Fibroblast of skin of left quadriceps (primary cell): ENCODE data around the gene GAGE10.

Experiments used
- DNase-seq, 2 experiments: peaks; one replicate each; pipeline ENCODE4 v3.0.0-alpha.2; 2013; ENCODE audit warnings: low read depth in 2 of 2

The GAGE10 gene, protein sequence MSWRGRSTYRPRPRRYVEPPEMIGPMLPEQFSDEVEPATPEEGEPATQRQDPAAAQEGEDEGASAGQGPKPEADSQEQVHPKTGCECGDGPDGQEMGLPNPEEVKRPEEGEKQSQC

DNA sequence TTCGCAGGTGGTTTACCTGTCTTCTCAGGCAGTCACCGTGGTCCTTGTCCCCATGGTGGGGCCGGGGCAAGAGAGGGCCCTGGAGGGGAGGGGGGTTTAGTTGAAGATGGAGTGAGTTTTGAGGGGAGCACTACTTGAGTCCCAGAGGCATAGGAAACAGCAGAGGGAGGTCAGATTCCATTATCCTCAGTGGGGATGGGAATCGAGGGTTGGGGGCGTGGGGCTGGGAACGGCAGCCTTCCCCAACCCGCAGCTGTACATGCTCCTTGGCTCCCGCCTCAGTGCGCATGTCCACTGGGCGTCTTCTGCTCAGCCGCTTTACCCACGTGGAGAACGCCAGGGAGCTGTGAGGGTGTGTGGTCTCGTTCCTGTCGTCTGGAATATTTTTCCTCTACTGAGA is at the start of gene GAGE10:
TSS of gene GAGE10 (plus strand) at position 301 of the 400 bp plus-strand sequence. CDS start 1,214 bp downstream, outside the sequence.
- no peak for DNase-seq

DNA sequence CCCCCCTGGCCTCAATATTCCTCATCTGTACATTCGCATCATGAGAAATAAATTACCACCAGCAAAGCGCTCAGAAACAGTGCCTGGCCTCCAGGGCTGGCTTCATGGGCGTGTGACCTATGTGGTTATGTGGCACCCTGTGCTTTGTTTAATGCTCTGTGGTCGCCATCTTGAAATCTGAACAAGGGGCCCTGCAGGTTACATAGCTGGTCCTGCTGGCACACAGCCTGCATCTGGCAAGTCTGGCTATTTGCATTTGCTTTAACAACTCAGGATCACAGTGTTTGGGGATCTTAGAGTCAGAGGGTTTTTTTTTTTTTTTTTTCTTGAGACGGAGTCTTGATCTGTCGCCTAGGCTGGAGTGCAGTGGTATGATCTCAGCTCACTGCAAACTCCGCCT is 48.8 kb upstream of the GAGE10 start:
- no peak for DNase-seq

DNA sequence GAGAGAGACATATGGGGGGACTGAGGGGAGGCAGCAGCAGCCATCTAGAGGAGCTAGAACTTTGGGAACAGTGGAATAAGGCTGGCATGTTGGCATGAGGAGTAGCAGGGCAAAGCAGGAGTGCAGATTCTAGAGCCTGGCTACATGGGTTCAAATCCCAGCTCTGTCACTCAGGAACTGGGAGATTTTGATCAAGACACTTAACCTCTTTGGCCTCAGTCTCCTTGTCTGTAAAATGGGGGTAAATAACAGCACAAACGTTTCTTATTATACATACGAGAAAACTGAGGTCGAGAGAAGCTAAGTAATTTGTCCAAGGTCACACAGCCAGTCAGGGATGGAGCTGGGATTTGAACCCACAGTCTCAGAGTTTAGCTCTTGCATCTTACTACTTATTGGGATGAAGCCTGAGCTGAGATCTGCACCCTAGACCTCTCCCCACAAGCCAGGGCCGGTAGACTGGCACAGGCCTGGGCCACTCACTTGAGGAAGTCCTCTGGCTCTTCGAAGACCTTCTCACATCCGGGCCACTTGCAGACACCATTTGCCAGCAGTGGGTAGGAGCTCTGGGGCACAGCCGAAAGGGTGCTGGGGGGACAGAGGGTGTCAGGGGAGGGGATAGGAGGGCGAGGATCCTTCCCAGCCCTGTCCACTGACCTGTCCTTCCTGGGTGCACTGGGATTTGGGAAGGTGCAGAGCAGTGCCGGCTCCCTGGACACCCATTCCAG is 47.0 kb upstream of the GAGE10 start:
- no peak for DNase-seq

DNA sequence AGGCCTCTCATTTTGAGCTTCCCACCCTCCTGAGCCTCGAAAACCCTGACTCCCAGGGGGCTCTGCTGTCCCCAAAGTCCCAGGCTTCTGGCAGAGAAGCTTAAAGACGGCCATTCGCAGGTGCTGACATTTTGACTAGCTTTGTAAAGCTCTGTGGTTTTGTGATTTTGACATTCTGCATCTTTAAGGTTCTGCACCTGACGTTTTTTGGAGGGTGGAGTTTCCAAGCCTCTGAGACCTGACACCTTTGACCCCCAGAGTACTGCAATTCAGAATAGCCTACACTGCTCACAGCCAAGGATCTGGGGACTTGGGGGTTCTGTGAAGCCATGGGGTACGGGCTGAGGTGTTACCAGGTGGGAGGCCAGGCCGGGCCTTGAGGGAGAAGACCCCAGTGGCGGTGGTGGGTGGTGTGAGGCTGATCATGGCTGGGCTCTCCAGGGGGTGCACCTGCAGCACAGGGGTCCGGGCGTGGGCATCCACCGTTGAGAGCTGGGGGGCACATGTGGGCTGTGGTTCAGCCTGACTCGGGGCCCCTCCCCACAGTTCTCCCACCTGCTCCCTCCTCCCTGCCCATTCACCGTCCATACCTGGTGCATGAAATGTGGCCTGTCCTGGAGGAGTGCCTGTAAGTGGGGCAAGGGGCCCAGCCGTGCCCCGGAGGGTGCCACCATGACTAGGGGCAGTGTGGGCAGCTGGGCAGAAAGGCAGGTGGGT is 46.2 kb upstream of the GAGE10 start:
- DNase-seq, result no peak

DNA sequence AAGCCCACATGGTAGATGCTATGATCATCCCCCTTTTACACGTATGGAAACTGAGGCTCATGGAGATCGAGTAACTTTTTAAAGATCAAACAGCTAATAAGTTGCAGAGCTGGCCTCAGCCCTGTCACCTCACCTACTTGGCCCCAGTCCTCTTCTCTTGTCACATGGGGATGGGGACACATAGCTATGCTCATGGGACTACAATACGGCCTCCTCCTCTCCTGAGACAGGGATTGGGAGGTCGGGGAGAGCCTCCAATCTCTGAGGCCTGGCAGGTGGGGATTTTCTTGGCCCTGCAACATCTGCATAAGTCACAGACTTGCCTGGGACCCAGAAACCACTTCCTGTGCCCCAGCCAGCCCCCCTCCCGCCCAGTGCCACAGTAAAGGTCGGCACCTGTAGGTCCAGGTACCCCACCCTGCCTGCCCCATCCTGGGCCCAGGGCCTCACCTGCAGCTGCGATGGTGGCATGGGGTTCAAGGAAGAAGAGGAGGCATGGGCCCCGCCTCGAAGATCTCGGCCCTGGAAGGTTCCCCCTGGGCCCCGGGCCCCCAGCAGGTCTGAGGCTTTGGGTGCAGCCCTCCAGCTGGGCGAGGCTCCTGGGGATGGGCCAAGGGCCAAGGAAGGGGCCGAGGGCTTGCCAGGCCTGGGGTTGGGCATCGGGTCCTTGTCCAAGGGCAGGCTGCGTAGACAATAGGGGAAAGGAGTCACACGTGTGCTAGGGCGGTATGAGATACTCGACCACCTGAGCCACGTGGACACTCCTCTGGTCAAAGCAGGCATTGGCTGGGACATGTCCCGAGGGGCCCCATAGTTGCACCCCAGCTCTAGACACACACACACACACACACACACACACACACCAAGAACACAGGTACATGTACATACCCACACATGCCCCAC is 45.3 kb upstream of the GAGE10 start:
- DNase-seq, result no peak

DNA sequence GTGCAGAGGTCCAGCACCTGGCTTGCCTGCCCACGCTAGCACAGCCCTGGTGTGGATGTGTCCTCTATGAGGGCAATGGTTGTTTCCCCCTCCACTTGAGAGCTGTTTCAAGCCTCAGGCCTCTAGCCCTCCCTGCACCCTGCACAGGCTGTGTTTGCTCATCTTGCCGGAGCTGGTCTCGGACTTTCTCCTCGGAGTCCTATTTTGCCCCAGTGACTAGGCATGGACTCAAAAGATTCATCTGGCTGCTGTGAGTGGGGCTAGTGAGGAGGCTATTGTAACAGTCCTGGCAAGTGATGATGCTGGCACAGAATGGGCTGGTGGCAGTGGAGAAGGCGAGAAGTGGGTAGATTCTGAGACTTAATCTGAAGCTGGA is 44.7 kb upstream of the GAGE10 start:
- DNase-seq, result no peak

DNA sequence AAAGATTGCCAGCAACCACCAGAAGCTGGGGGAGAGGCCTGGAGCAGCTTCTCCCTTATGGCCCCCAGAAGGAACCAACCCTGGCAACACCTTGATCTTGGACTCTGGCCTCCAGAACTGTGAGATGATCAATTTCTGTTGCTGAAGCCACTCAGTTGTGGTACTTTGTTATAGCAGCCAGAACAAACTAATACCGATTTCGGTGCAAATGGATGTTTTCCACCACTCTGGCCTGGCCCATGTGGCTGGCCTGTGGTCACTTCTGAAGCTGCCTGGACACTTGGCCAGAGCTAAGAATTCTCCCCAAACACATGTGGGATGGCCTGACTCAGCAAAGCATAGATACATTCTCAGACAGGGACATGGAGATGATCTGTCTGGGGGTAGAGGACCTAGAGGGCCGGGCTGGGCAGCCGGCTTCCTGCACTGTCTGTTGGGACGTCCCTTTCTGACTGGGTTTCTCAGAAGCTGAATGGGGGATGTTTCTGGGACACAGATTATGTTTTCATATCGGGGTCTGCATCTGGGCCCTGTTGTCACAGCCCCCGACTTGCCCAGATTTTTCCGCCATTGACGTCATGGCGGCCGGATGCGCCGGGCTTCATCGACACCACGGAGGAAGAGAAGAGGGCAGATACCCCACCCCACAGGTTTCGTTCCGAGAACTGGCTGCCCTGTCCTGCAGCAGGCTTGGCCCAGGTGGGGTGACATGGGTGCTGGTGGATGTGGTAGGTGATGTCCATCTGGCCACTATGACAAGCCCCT is 43.0 kb upstream of the GAGE10 start:
- DNase-seq, result no peak

DNA sequence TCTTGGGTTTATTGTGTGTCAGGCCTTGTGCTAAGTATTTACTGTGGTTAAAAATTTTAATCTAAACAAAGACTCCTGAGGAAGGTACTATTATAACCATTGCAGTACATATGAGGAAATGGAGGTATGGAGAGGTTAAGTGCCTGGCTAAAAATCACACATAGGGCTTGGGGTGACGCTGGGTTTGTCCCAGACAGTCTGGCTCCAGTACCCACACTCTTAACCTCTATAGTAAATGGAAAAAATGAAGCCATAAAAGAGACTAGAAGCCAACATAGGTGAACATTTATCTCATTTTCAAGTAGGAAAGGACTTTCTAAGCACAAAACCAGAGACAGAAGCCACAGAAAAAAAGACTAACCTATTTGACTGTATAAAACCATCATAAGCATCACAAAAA is 40.8 kb upstream of the GAGE10 start:
- DNase-seq, result no peak

DNA sequence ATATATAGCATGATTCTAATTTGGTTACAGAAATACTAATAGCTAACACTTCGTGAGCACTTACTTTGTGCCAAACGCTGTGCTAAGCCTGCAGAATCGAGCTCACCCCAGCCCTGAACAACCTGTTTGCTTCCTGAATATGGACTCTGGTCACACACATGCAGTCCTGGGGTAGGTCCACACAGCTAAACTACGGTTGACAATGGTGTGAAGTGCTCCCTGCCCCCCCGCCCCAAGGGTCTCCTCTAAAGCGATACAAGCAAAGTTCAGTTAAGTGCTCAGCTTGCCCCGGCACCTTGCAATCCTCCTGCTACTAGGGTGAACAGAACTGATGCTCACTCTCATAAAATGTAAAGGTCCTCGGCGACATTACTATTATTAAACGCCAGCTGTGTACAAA is 39.8 kb upstream of the GAGE10 start:
- DNase-seq, result no peak

DNA sequence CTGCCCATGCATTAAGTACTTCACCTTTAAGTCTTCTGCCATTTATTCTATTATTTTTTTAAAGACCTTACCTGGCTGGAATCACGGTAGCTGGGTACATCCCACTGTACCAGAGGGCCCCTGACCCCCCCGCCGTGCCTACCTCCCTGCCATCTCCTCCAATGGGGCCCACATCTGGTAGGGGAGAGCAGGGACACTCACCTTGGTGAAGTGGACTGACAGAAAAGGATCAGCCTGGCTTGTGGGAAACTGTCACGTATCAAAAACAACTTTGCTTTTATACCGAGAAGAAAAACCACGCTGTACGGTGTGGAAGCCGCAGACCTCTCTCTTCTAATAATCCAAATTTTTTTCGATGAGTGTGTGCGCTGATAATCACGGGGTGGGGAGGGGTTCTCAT is 39.0 kb upstream of the GAGE10 start, which contains the start of gene FOXP3:
TSS of gene FOXP3 (minus strand) at position 251 of the 400 bp plus-strand sequence. CDS start 6,205 bp downstream, outside the sequence.
- DNase-seq, result no peak

DNA sequence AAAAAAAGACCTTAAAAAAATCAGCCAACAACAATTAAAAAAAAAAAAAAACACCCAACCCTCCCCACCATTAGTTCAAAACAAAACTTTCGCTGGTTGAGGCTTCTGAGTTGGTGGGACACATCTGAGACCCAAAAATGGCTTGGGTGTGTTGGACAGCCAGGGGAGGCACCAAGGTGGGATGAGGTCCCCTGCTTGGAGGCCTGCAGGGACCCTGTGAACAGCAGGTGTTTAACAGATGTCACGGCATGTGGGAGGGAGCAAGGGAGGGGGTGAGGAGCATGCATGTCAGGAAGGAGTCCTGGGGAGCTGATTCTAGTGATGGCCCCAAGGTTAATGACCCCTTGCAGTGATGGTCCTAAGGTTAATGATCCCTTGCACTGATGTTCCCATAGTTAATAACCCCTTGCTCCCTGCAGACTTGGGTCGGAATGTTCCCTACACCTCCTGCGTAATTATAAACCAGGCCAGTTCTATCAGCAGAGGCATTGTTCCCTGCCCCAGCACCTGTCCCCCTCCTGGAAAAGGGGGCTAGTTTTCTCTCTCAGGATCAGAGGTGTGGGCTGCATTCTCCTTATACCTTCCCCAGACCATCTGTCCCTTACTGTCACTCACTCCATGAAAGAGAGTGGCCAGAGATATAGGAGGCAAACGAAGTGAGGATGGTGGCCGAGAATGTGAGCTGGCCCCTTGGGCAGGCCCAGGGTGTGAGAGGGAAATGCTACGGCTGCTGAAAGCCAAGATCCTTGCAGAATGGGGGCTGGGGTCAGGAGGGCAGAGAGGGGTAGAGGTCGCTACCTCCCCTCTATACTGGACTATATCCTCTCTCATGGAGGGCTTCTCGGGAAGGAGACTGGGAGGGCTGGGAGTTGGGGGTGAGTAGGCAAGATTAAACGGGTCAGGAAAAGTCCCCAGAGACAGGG is 36.7 kb upstream of the GAGE10 start:
- DNase-seq, result no peak

DNA sequence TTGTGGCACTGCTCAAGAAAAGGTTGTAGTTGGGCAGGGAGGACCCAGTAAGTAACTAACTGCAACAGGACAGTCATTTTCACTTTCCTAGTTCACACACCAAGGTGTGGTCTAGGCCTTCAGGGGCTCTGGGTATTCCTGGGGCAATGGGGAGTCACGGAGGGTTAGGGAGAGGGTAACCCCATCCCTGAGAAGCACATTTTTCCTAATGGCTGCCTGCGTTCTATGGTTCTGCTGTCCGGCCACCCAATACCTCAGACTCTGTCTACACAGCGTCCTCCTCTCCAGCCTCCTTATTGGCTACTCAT is 34.8 kb upstream of the GAGE10 start:
- no peak for DNase-seq

DNA sequence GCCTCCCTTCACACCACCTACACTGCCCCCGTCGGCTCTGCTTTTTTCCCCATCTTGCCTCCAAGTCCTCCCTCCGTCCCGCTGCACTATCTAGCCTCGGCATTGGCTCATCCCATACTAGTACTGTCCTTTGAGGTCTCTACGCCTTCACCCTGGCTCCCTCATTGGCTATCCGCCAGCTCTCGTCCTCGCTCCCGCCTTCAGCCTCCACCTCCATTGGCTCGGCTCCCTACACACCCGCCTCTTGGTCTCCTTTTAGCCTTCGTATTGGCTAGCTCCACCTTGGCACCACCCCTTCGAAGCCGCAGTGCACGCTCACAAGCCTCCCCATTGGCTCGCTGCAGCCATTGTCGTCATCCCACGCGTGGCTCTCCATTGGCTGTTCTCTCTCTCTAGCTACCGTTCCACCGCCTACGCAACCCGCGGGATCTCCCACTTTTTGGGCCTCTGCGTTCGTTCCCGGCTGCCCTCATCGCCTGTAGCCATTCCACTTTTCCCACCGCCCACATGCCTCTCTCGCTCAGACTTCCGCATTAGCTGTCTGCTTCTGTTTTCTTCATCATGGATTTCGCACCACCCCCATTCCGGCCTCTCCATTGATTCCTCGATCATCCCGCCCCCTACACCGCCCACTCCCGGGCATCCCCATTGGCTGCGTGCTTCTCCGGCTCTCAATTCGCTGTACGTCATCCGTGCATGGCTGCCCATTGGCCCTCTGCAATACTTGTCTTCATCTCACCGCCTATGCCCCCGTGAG is 34.3 kb upstream of the GAGE10 start:
- peak; percentile 96 to 97 for DNase-seq

DNA sequence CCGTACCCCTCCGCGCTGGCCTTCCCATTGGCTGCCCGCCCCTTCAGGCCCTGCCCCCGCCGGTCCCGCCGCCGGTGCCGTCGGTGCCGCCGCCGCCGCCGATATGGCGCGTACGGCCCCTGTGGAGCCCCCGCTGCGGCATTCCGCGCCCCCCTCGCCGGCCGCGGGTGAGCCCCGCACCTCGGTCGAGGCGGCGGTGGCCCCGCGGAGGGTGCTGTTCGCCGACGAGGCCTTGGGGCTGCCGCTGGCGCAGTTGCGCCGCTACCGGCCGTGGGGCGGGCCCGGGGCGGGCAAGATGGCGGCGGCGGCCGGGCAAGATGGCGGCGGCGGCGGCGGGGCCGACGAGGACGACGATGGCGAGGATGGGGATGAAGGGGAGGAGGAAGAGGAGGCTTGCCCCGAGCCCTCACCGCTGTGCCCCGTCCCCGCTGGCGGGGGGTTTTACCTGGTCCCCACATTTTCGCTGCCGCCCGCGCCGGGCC is 33.6 kb upstream of the GAGE10 start, which contains the start of gene PPP1R3F:
TSS of gene PPP1R3F (plus strand) at position 27 of the 482 bp plus-strand sequence. CDS start at position 104, 77 bp downstream.
- DNase-seq, result peak in 1 of 2 experiments; percentile 2

DNA sequence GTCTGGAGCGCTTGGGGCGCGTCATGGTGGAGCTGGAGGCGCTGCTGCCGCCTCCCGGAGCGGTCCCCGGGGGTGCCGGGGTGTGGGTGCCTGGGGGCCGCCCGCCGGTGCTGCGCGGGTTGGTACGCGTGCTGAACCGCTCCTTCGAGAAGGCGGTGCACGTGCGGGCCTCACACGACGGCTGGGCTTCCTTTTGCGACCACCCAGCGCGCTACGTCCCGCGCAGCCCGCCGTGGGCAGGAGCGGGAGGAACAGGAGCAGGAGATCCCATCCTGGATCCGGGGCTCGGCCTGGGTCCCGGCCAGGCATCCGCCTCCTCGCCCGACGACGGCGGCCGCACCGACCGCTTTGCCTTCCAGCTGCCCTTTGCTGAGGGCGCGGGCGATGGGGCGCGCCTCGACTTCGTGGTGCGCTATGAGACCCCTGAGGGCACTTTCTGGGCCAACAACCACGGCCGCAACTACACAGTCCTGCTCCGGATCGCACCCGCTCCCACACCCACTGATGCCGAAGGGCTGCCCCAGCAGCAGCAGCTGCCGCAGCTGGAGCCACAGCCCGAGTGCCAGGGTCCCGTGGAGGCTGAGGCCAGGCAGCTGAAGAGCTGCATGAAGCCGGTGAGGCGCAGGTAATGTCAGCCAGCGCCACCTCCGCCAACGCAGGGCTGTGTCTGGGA is 33.1 kb upstream of the GAGE10 start:
- DNase-seq, result no peak

DNA sequence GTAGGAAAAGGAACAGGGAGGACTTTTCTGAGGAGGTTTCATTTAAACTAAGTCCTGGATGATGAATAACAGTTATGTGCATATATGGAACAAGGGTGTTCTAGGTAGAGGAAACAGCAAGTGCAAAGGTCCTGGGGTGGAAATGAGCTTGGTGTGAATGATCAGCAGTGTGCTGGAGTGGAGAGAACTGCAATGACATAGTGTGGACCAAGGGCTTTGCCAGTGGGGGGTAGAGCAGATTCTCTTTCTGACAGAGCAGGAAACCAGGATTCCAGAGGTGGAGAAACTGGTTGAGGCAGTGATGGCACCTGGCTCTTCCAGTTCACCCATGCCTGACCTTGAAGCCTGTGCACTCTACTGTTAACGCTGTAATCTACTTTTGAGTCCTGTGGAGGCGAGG is 32.1 kb upstream of the GAGE10 start:
- no peak for DNase-seq

DNA sequence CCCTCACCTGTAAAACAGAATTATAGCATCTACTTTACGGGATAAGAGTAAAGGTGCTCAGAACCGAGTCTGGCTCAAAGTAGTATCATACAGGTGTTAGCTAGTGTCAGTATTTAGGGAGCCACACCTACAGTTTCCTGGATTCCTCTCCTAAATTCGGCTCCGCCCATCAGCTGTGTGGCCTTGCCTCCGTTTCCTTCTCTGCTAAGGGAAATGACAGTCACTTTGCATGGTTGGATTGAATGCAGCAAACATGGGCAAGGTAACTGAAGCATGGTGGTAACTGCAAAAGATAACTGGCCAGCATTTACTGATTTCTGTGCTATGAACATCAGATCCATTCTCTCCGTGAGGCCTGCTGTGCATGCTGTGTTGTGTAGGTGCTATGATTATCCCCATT is 31.0 kb upstream of the GAGE10 start:
- no peak for DNase-seq

DNA sequence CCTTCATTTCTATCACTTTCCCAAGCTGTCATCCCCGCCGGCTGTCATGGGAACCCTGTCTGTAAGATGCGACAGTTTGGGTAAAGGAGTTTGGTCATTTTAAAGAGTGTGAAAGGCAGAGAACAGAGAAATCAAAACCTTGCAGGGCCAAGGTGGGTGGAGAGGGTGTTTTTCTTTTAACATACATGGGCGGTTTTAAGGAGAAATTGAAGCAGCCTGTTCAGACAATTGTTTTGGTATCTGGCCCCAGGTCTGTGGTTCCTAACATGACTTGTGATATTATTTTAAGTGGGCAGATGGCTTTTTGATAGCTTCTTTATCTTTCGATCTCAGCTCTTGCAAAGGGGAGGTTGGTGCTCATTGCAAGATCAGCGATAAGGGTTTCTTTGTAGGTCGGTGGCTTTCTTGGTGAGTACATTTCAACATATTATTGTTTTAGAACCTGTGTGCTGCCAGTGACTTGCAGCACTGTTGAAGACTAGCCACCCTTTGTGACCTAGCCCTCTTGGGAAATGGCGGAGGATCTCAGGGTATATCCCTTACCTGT is 30.2 kb upstream of the GAGE10 start:
- no peak for DNase-seq
